CD14-positive monocyte (primary cell): Measurements from ENCODE around the gene LEF1. TPM values are rescaled to one million over a fixed set of nuclear protein-coding genes. Genes with fewer than 3 reads are reported as not detected.

Experiments
- DNase-seq, 3 donors: peaks; one replicate each; pipeline ENCODE4 v3.0.0-alpha.2; 2011 to 2022
- H2AFZ ChIP-seq: 2 replicates; pipeline ENCODE4 v1.6.0; 2012; ENCODE audit warnings: mild to moderate bottlenecking, low read depth, low read length, inconsistent platforms; ENCODE audit not compliant: insufficient read depth, poor library complexity, severe bottlenecking
- H3K27ac ChIP-seq, 2 donors: 1 replicate in 1 of 2; 2 replicates in 1 of 2; pipeline ENCODE4 v1.5.1; 2012 to 2013; ENCODE audit warnings: low read length in 2 of 2, control low read depth in 1 of 2, inconsistent platforms in 1 of 2, low read depth in 1 of 2, mild to moderate bottlenecking in 1 of 2
- H3K27me3 ChIP-seq, 2 donors: one replicate each; pipeline versions ENCODE4 v1.6.0 to v1.6.1; 2011 to 2013; ENCODE audit warnings: low read length in 2 of 2; ENCODE audit not compliant: control insufficient read depth in 2 of 2, insufficient read depth in 2 of 2
- H3K36me3 ChIP-seq, 2 donors: replicated peaks in 1 of 2; 1 replicate in 1 of 2; 2 replicates in 1 of 2; pipeline versions ENCODE4 v1.5.1 to v1.6.1; 2012 to 2013; ENCODE audit warnings: low read length in 2 of 2, control low read depth in 1 of 2, inconsistent platforms in 1 of 2, mild to moderate bottlenecking in 1 of 2; ENCODE audit not compliant: insufficient read depth in 2 of 2, control insufficient read depth in 1 of 2
- H3K4me1 ChIP-seq, 2 donors: 1 replicate in 1 of 2; 2 replicates in 1 of 2; pipeline versions ENCODE4 v1.5.1 to v1.6.1; 2012 to 2013; ENCODE audit warnings: low read length in 2 of 2, control low read depth in 1 of 2, inconsistent platforms in 1 of 2, mild to moderate bottlenecking in 1 of 2, moderate library complexity in 1 of 2; ENCODE audit not compliant: insufficient read depth in 2 of 2, control insufficient read depth in 1 of 2
- H3K4me2 ChIP-seq: replicated peaks from 2 replicates; pipeline ENCODE3; 2012; ENCODE audit warnings: low read length, moderate library complexity, mild to moderate bottlenecking; ENCODE audit not compliant: poor library complexity, severe bottlenecking; ENCODE audit errors: extremely low read depth
- H3K4me3 ChIP-seq, 3 experiments: fragments of 200-600 bp in 1 of 3; sonication (generic) in 1 of 3; replicated peaks in 1 of 3; 1 replicate in 2 of 3; 2 replicates in 1 of 3; pipeline ENCODE4 v1.5.1; 2011 to 2013; ENCODE audit warnings: low read length in 3 of 3, mild to moderate bottlenecking in 3 of 3, control low read depth in 2 of 3, low read depth in 2 of 3, inconsistent platforms in 1 of 3, moderate library complexity in 1 of 3
- H3K79me2 ChIP-seq: 2 replicates; pipeline ENCODE4 v1.6.0; 2012; ENCODE audit warnings: mild to moderate bottlenecking, control low read depth, inconsistent platforms, low read length, moderate library complexity; ENCODE audit not compliant: insufficient read depth
- H3K9ac ChIP-seq: 2 replicates; pipeline ENCODE4 v1.6.0; 2017; ENCODE audit warnings: low read length, mild to moderate bottlenecking; ENCODE audit not compliant: insufficient read depth, poor library complexity, severe bottlenecking
- H3K9me3 ChIP-seq, 2 donors: replicated peaks in 1 of 2; 1 replicate in 1 of 2; 2 replicates in 1 of 2; pipeline versions ENCODE4 v1.5.1 to v1.6.1; 2012 to 2013; ENCODE audit warnings: low read length in 2 of 2, control low read depth in 1 of 2; ENCODE audit not compliant: control insufficient read depth in 1 of 2, insufficient read depth in 1 of 2
- H4K20me1 ChIP-seq: 2 replicates; pipeline ENCODE4 v1.6.0; 2012; ENCODE audit warnings: mild to moderate bottlenecking, low read length, control low read depth, moderate library complexity; ENCODE audit not compliant: insufficient read depth
- H3K27ac Mint-ChIP-seq, 7 donors: one replicate each; pipeline ENCODE4 v1.8.0; 2020; ENCODE audit warnings: mild to moderate bottlenecking in 7 of 7, mixed read lengths in 7 of 7, moderate library complexity in 6 of 7, inconsistent platforms in 2 of 7
- H3K27me3 Mint-ChIP-seq, 3 donors: one replicate each; pipeline ENCODE4 v1.8.0; 2021 to 2022; ENCODE audit warnings: low read depth in 3 of 3, mild to moderate bottlenecking in 3 of 3, mixed read lengths in 3 of 3, moderate library complexity in 3 of 3, inconsistent platforms in 1 of 3
- H3K36me3 Mint-ChIP-seq, 2 donors: one replicate each; pipeline ENCODE4 v1.8.0; 2020; ENCODE audit warnings: mixed read lengths in 2 of 2, inconsistent platforms in 1 of 2, mild to moderate bottlenecking in 1 of 2
- H3K4me1 Mint-ChIP-seq: one replicate; pipeline ENCODE4 v1.8.0; 2020; ENCODE audit warnings: mild to moderate bottlenecking, mixed read lengths
- H3K4me3 Mint-ChIP-seq, 2 donors: one replicate each; pipeline ENCODE4 v1.8.0; 2020; ENCODE audit warnings: mild to moderate bottlenecking in 2 of 2, mixed read lengths in 2 of 2, moderate library complexity in 1 of 2
- H3K9me3 Mint-ChIP-seq, 7 donors: one replicate each; pipeline ENCODE4 v1.8.0; 2020 to 2022; ENCODE audit warnings: mixed read lengths in 7 of 7, mild to moderate bottlenecking in 6 of 7, moderate library complexity in 6 of 7, inconsistent platforms in 2 of 7
- WGBS: methylation state at CpG from one replicate; pipeline ENCODE4 v1.1.5; 2013; ENCODE audit warnings: missing lambda C conversion rate; ENCODE audit not compliant: insufficient coverage; 5-methylcytosine and 5-hydroxymethylcytosine counted together
- intact Hi-C, 2 donors: fragments of 100-400 bp; cut with micrococcal nuclease; formaldehyde crosslinking; loops; one replicate each; pipeline versions ENCODE4 v1.15.0 to v1.15.1; 2023
- polyA plus RNA-seq, 3 donors: library from polyadenylated mRNA; depleted of rRNA in 1 of 3; unstranded in 2 of 3; stranded (reverse) in 1 of 3; fragments of 300-500 nt in 2 of 3; fragments of >200 nt in 1 of 3; fragmentation: Illumina TruSeq in 2 of 3; gene quantifications; 1 replicate in 2 of 3; 2 replicates in 1 of 3; pipeline ENCODE4 v1.2.3, GENCODE V29; 2012 to 2021
- TF ChIP-seq, protein P1 (sequence below): fragments of 200-600 bp; IDR thresholded peaks from one replicate; pipeline ENCODE4 v1.8.0; 2022; ENCODE audit warnings: antibody characterized with exemption, mild to moderate bottlenecking

Gene LEF1
- polyA plus RNA-seq, 3 donors, result 0.29 to 1.3 (median 0.61) TPM

DNA sequence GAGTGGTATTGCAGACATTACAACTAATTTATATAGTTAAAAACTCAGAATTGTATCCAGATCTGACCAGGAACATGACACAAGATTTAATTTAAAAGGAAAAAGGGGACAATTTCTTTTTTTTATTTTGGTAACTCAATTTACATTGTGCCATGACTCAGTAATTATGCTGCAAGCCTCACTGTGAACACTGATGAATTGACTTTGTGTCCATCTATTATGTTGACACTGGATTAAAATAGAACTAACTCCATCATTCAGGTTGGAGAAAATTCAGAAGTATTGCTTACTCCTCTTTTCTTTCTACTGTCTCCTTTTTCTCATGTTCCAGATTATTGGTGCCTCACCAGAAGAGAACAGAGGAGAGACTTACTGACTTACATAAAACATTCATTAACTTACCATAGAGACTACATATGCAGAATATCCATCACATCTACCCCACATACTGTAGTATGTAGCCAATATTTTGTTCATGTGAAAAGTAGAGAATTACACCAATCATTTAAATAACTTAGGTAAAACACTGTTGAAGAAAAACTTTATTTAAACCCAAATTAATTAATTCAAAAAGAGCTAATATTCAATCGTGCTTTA is 15.8 kb upstream of the LEF1 start:
- H3K36me3 Mint-ChIP-seq, result no peaks in the 10 kb centered on the region
- intact Hi-C loops, result no loop called here
- H3K4me3 Mint-ChIP-seq, result no peak overlapping the region
- TF ChIP-seq, protein P1, sequence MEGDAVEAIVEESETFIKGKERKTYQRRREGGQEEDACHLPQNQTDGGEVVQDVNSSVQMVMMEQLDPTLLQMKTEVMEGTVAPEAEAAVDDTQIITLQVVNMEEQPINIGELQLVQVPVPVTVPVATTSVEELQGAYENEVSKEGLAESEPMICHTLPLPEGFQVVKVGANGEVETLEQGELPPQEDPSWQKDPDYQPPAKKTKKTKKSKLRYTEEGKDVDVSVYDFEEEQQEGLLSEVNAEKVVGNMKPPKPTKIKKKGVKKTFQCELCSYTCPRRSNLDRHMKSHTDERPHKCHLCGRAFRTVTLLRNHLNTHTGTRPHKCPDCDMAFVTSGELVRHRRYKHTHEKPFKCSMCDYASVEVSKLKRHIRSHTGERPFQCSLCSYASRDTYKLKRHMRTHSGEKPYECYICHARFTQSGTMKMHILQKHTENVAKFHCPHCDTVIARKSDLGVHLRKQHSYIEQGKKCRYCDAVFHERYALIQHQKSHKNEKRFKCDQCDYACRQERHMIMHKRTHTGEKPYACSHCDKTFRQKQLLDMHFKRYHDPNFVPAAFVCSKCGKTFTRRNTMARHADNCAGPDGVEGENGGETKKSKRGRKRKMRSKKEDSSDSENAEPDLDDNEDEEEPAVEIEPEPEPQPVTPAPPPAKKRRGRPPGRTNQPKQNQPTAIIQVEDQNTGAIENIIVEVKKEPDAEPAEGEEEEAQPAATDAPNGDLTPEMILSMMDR, result no peak
- H2AFZ ChIP-seq, result no peak overlapping the region
- no peak overlapping the region for H3K4me3 ChIP-seq
- no peak overlapping the region for H3K27ac Mint-ChIP-seq
- H4K20me1 ChIP-seq, result no peaks in the 10 kb centered on the region
- no peaks in the 10 kb centered on the region for H3K4me1 ChIP-seq
- no peak overlapping the region for H3K9ac ChIP-seq
- H3K27me3 ChIP-seq, result no peaks in the 10 kb centered on the region
- no CpG with 5 or more reads among the region's 1 CpG for WGBS
- no peaks in the 10 kb centered on the region for H3K4me1 Mint-ChIP-seq
- no peak overlapping the region for H3K4me2 ChIP-seq
- H3K27me3 Mint-ChIP-seq, result peaks cover 0 to 9% (median 5%) of the 10 kb centered on the region in 3 donors
- H3K79me2 ChIP-seq, result no peaks in the 10 kb centered on the region
- peaks cover 2 to 14% (median 9%) of the 10 kb centered on the region in 7 donors for H3K9me3 Mint-ChIP-seq
- DNase-seq, result no peak
- H3K27ac ChIP-seq, result no peak overlapping the region
- H3K9me3 ChIP-seq, result peaks cover 0 to 7% of the 10 kb centered on the region in 2 donors
- no peaks in the 10 kb centered on the region for H3K36me3 ChIP-seq

- no CpG with 5 or more reads among the region's 2 CpGs for WGBS
- no peaks in the 10 kb centered on the region for H3K27me3 ChIP-seq
- Mint-ChIP-seq H3K9me3 (peaks cover 2 to 14% (median 9%) of the 10 kb centered on the region in 7 donors), H3K36me3 (no peaks in the 10 kb centered on the region), H3K4me1 (no peaks in the 10 kb centered on the region), H3K27ac (no peak overlapping the region), H3K27me3 (peaks cover 7 to 9% (median 8%) of the 10 kb centered on the region in 3 donors), H3K4me3 (no peak overlapping the region)
- H3K9me3 ChIP-seq, result peaks cover 0 to 7% of the 10 kb centered on the region in 2 donors
- no peaks in the 10 kb centered on the region for H4K20me1 ChIP-seq
- no peak overlapping the region for H3K27ac ChIP-seq
- no peaks in the 10 kb centered on the region for H3K4me1 ChIP-seq
- TF ChIP-seq, protein P1, result no peak
- no peak overlapping the region for H3K9ac ChIP-seq
- H2AFZ ChIP-seq, result no peak overlapping the region
- H3K4me2 ChIP-seq, result no peak overlapping the region
- DNase-seq, result no peak
- H3K4me3 ChIP-seq, result no peak overlapping the region
- H3K36me3 ChIP-seq, result no peaks in the 10 kb centered on the region
- no peaks in the 10 kb centered on the region for H3K79me2 ChIP-seq
- intact Hi-C loops, result no loop called here
Observed at GRCh38 chr4:108181704-108182103, 13.0 kb upstream of the LEF1 start.
